Activated naive CD8-positive, alpha-beta T cell treated with anti-CD3 and anti-CD28 coated beads, Interleukin-2, amount 50 U/mL, for 24 hours (primary cell): ENCODE measurements around the gene OR13C2.

ENCODE experiments used
- ATAC-seq: fragments of 150-1000 bp; cut with Tn5 transposase; one replicate; pipeline ENCODE4 v1.10.0; 2021
- DNase-seq: peaks from one replicate; pipeline ENCODE4 v3.0.0; 2021
- H3K27ac Mint-ChIP-seq: one replicate; pipeline ENCODE4 v1.8.0; 2021; ENCODE audit warnings: mild to moderate bottlenecking, mixed read lengths
- H3K27me3 Mint-ChIP-seq: one replicate; pipeline ENCODE4 v1.8.0; 2021; ENCODE audit warnings: mixed read lengths
- H3K36me3 Mint-ChIP-seq: one replicate; pipeline ENCODE4 v1.8.0; 2021; ENCODE audit warnings: low read depth, mixed read lengths
- H3K4me1 Mint-ChIP-seq: one replicate; pipeline ENCODE4 v1.8.0; 2021; ENCODE audit warnings: mixed read lengths
- H3K4me3 Mint-ChIP-seq: one replicate; pipeline ENCODE4 v1.8.0; 2021; ENCODE audit warnings: mild to moderate bottlenecking, moderate library complexity, mixed read lengths
- H3K9me3 Mint-ChIP-seq: one replicate; pipeline ENCODE4 v1.8.0; 2021; ENCODE audit warnings: mixed read lengths

The OR13C2 gene

GRCh38 chr9:104577263-104577662 lies 28.2 kb downstream of the OR13C2 start:
- H3K9me3 Mint-ChIP-seq: peaks cover 12% of the 10 kb centered on the region
- H3K27me3 Mint-ChIP-seq: no peaks in the 10 kb centered on the region
- no peak overlapping the region for H3K27ac Mint-ChIP-seq
- H3K36me3 Mint-ChIP-seq: no peaks in the 10 kb centered on the region
- ATAC-seq (no peak), DNase-seq (no peak)
- H3K4me3 Mint-ChIP-seq: no peak overlapping the region
- no peaks in the 10 kb centered on the region for H3K4me1 Mint-ChIP-seq

DNA sequence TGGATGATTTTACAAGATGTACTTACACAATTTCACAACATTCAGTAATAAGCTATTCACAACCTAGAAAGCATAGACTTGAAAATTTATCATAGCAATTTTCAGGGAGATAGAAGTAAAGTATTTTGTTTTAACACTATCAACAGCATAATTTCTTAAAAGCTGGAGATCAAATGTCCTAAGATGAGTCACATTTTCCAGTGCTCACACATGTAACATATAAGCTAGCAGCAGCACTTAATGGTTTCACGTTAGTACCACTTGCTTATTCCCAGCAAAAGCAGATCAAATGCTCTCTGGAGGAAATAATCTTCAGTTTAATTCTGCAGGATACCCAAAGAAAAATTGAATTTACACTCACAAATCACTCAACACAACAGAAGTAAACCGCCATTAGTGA lies 30.0 kb downstream of the OR13C2 start:
- no peaks in the 10 kb centered on the region for H3K36me3 Mint-ChIP-seq
- no peak overlapping the region for H3K27ac Mint-ChIP-seq

GRCh38 chr9:104572612-104573011 lies 32.8 kb downstream of the OR13C2 start:
- no peak for ATAC-seq
- Mint-ChIP-seq H3K4me1 (no peaks in the 10 kb centered on the region), H3K4me3 (no peak overlapping the region), H3K9me3 (peaks cover 15% of the 10 kb centered on the region), H3K27ac (no peak overlapping the region), H3K27me3 (no peaks in the 10 kb centered on the region), H3K36me3 (no peaks in the 10 kb centered on the region)
- no peak for DNase-seq

More for the DNA sequence above, 30.0 kb downstream of the OR13C2 start:
- no peak for DNase-seq
- no peak for ATAC-seq
- H3K27me3 Mint-ChIP-seq: no peaks in the 10 kb centered on the region
- H3K4me1 Mint-ChIP-seq: no peaks in the 10 kb centered on the region
- no peak overlapping the region for H3K4me3 Mint-ChIP-seq
- peaks cover 15% of the 10 kb centered on the region for H3K9me3 Mint-ChIP-seq

DNA sequence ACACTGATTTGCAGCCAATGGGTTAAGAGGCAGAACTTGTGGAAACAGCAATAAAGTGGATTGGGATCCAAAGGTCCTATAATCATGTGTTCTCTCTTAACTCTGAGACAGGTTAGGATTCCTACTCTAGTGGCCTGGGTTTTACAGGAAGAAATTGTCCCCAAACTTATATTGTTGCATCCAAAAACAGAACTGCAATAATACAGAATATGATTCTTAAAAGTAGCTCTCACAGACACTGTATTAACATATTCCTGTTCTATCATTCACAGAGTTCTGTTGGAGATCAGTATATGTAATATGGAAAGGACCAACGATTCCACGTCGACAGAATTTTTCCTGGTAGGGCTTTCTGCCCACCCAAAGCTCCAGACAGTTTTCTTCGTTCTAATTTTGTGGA lies 36.6 kb downstream of the OR13C2 start, which contains the start of gene OR13C8:
Gene OR13C8 (plus strand): TSS at position 301 of the 400 bp plus-strand sequence. CDS start 0 bp downstream, at position 301.
- ATAC-seq: no peak
- H3K4me3 Mint-ChIP-seq: no peak within 1 kb of the TSS
- no peaks in the 10 kb centered on the region for H3K4me1 Mint-ChIP-seq
- H3K27me3 Mint-ChIP-seq: no peaks in the 10 kb centered on the region
- H3K36me3 Mint-ChIP-seq: no peaks in the 10 kb centered on the region
- no peak within 1 kb of the TSS for H3K27ac Mint-ChIP-seq
- peaks cover 15% of the 10 kb centered on the region for H3K9me3 Mint-ChIP-seq
- DNase-seq: no peak

DNA sequence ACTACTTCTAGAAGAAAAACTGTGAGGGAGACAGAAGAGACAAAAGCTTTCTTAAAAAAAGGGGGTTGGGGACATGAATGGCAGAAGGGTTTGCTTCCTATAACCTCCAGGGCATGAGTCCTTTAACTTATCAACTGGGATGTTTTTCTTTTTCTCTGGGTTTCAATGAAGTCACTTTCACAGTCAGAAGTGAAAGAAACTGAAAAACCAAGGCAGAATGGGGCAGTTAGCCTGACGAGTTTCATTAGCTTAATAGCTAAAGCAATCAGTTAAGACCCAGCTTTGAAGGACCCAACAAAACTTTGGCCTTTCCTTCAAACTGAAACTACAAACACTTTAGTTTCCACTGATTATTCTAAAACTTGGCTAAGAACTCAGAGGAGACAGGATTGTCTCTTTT lies 41.1 kb downstream of the OR13C2 start:
- H3K27ac Mint-ChIP-seq: no peak overlapping the region
- H3K9me3 Mint-ChIP-seq: peaks cover 5% of the 10 kb centered on the region

DNA sequence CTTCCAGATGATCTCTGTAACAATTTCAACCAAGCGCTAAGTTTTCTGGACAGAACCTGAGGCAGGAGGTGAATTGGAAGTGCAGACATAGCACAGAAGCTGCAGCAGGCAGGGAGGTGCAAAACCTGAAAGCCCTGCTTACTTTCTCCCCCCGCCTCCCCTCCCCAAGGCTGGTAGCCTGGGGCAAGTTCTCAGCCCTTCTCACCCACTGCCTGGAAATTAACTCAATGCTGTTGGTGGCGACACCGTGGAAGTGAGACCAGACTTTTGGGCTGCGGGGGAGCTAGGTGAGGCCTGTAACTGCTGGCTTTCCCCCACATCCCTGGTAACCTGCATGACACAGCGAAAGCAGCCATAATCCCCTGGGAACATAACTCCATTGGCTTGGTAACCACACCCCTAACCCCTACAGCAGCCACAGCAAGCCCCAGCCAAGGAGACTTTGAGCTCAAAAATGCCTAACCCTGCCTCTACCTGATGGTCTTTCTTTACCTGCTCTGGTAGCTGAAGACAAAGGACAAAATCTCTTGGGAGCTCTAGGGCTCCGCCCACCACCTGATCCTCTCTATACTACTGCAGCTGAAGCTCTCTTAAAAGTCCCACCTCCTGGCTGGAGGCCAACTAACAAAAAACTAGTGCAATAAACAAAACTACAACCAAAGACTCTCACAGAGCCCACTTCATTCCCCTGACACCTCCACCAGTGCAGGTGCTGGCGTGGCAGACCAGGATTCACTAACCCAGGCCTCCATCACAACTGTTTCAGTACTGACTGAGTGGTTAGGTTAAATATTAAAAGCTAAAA lies 48.4 kb downstream of the OR13C2 start:
- Mint-ChIP-seq H3K4me3 (no peak overlapping the region), H3K4me1 (no peaks in the 10 kb centered on the region), H3K27ac (no peak overlapping the region), H3K9me3 (peaks cover 22% of the 10 kb centered on the region), H3K36me3 (no peaks in the 10 kb centered on the region), H3K27me3 (no peaks in the 10 kb centered on the region)
- ATAC-seq (no peak), DNase-seq (no peak)

More for the DNA sequence above, 41.1 kb downstream of the OR13C2 start:
- ATAC-seq: no peak
- DNase-seq: no peak
- Mint-ChIP-seq H3K4me1 (no peaks in the 10 kb centered on the region), H3K4me3 (no peak overlapping the region), H3K36me3 (no peaks in the 10 kb centered on the region), H3K27me3 (no peaks in the 10 kb centered on the region)

GRCh38 chr9:104555521-104555920 lies 49.9 kb downstream of the OR13C2 start:
- Mint-ChIP-seq H3K27ac (no peak overlapping the region), H3K4me1 (no peaks in the 10 kb centered on the region), H3K9me3 (peaks cover 22% of the 10 kb centered on the region), H3K4me3 (no peak overlapping the region), H3K27me3 (no peaks in the 10 kb centered on the region), H3K36me3 (no peaks in the 10 kb centered on the region)
- ATAC-seq: no peak
- DNase-seq: no peak
